Amniotic stem cell (primary cell): ENCODE measurements around the gene ZNF335.
"Not testable (repeated sequence)": the region's sequence is repeated elsewhere in the genome, so short reads cannot be mapped to it uniquely, and the experiment has no call there.

Source experiments
- DNase-seq: peaks from one replicate; lab custom pipeline; 2025; lab: John Stamatoyannopoulos, UW

Gene ZNF335

DNA sequence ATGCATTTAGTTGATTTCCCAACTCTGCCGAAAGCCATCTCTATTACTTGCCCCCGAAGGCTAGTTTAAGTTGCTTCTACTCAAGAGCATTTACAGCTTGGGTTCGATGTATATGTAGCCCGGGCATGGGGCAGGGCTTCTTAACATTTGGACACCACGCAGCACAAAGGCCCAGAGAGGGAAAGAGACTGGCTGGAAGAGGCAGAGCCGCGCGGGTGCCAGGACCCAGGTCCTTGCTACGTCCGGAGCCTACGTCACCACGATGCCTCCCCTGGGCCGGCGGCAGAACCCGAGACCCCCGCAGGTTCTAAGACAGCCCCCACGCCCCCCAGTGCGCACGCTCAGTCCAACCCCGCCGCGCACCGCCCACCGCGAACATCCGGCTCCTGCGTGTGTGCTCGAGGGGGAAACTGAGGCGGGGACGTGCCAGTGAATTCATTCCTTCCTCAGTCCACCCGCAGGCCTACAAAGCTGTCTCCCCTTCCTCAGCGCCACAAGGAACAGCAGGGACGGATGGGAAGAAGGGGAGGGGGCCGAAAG is 37.9 kb downstream of the ZNF335 start:
- no peak for DNase-seq

DNA sequence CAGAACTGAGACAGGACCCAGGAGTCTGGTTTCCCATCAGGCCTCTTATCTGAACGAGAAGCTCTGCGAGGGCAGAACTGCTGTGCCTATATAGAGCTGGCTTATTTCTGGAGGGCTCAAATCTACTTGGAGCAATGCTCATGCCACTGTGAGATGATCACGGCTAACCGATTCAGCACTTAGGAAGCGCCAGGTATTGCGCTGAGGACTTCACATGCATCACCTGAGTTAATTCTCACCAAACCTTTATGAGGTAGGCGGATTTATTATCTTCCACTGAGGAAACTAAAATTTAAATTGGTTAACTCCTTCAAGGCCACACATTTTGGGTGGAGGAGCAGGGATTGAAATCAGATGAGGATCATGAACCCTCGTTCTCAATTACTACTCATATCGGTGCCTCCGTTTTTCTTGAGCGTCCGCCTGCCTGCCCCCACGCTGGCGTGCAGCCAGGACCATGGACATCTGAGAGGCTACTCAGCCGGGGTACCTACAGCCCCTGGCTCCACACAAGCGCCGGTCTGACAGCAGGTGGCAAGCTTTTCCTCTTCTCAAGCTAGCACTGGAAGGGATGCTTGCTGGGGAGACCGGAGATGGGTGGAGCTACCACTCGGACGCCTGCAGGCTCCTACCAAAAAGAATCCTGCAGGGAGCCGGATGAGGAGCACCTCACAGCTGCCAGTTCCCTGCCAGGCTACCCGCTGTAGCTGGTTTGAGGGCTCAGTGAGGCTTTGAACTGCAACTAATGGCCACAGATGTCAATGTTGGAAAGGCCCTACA is 38.5 kb downstream of the ZNF335 start:
- DNase-seq, result no peak

DNA sequence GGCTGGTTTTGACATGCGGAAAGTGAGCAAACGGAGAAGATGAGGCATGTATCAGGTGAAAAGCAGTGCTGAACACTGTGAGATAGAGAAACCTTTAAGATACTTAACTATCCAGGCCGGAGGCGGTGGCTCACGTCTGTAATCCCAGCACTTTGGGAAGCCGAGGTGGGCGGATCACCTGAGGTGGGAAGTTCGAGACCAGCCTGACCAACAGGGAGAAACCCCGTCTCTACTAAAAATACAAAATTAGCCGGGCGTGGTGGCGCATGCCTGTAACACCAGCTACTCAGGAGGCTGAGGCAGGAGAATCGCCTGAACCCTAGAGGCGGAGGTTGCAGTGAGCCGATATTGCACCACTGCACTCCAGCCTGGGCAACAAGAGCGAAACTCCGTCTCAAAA is 40.3 kb downstream of the ZNF335 start:
- DNase-seq, result not testable (repeated sequence)

DNA sequence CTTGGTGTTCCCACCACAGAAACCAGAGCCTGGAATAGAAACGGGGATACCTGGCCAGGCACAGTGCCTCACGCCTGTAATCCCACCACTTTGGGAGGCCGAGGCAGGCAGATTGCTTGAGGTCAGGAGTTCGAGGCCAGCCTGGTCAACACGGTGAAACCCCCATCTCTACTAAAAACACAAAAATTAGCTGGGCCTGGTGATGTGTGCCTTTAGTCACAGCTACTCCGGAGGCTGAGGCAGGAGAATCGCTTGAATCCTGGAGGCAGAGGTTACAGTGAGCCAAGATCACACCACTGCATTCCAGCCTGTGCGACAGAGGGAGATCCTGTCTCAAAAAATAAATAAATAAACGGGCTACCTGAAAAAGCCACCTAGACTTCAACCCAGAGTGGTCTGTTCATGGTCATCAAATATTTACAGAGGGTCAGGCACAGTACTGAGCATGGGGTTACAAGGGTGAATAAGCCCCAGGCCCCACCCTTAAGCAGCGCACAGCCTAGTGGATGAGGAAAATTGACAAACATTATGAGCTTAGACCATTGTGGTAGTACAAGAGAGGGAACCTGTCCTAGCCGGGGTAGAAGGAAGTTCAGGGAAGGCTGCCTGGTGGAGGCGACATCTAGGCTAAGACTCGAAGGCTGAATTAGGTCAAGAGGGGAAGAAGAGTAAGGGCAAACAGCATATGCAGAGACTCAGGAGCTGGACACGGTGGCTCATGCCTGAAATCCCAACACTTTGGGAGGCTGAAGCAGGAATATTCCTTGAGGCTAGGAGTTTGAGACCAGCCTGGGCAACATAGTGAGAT is 44.7 kb downstream of the ZNF335 start:
- no peak for DNase-seq

DNA sequence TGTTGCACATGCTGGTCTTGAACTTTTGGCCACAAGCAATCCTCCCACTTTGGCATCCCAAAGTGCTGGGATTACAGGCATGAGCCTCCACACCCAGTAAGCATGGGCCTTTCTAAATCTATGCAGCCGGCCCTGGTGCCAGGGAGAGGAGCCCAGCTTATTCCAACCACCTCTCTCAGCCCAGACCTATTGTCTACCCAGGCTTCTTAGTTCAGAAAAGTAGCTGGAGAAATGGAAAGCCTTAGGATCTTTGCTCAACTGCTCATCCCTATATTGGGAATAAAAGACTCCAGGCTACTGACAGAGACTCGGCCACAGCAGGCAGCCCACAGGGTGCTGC is 45.3 kb downstream of the ZNF335 start:
- no peak for DNase-seq

DNA sequence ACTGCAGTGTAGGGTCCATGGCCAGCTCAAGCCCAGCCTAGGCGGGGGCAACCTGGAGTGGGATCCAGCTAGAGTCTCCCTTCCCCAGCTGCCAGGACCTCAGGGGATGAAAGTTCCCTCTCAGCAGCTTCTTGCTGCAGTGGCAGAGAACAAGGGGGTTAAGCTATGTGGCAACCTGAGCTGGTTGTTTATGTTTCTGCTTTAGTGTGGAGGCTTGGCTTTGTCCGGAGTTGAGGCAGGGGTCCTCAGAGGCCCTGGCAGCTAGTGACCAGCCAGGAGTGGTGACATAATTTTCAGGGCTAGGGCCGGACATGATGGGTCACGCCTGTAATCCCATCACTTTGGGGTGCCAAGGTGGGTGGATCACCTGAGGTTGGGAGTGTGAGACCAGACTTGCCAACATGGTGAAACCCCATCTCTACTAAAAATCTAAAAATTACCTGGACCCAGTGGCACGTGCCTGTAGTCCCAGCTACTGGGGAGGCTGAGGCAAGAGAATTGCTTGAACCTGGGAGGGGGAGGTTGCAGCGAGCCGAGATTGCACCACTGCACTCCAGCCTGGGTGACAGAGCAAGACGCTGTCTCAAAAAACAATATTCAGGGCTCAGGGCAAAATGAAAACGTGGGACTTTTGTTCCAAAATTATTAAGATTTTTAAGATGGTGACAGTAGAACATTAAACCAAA is 46.0 kb downstream of the ZNF335 start:
- no peak for DNase-seq

GRCh38 chr20:45924391-45925261 is 47.4 kb downstream of the ZNF335 start:
- no peak for DNase-seq

- DNase-seq, result no peak
These were observed 50.4 kb downstream of the ZNF335 start for GRCh38 chr20:45921337-45922189.

- no peak for DNase-seq
These were observed 51.3 kb downstream of the ZNF335 start for GRCh38 chr20:45920462-45921336.

DNA sequence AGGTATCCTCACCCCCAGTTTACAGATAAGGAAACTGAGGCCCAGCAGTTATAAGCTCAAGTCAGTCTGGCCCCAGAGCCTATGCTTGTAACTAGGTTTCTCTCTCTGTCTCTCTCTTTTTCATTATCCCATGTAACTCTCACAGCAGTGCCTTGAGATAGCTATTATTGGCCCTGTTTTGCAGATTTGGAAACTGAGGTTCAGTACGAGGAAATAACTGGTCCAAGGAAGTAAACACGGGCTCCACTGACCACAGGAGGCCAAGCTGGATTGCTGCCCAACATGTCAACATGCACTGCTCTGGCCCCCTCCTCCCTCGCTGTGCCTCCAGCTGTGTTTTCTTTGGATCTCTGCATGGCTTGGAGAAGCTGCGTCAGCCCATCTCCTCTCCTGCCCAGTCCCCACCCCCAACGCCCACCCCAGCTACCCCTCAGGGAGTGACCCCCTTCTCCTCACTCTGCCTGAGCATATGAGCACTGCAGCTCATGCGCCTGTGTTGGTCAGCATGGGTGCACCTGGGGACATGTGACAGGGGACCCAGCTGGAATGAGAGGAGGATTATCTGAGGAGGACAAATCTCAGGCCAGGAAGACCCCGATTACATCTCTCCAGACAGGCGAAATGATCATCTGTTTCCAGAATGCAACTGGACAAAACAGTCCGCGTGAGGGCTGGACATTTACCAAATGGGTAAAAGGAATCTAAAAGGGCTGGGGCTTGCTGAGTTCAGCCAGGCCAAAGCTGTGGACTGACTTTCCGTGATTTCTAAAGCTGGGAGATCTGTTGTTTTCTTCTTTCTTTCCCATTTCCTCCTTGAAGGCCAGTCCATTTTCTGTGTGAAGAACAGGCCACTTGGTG is 52.2 kb downstream of the ZNF335 start:
- no peak for DNase-seq

DNA sequence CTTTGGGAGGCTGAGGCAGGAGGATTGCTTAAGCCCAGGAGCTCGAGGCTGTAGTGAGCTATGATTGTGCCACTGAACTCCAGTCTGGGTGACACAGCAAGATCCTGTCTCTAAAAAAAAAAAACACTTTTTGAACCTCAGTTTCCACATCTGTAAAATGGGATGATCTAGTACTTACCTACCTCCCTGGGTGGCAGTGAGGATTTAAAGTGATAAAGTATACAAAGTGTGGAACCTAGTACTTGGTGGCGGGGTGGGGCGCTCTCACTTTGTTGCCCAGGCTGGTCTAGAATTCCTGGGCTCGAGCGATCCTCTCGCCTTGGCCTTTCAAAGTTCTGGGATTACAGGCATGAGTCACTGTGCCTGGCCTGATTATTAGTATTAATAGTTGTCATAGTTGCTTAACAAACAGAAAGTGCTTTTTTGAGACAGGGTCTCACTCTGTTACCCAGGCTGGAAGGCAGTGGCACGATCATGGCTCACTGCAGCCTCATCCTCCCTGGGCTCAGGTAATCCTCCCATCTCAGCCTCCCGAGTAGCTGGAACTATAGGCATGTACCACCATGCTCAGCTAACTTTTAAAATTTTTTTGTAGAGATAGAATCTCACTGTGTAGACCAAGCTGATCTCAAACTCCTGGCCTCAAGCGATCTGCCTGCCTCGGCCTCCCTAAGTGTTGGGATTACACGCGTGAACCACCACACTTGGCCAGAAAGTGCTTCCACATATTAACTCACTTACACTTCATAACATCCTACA is 53.0 kb downstream of the ZNF335 start:
- no peak for DNase-seq

- DNase-seq, result no peak
These were observed 53.7 kb downstream of the ZNF335 start for GRCh38 chr20:45918182-45918737.

GRCh38 chr20:45917790-45918141 is 54.2 kb downstream of the ZNF335 start:
- no peak for DNase-seq

DNA sequence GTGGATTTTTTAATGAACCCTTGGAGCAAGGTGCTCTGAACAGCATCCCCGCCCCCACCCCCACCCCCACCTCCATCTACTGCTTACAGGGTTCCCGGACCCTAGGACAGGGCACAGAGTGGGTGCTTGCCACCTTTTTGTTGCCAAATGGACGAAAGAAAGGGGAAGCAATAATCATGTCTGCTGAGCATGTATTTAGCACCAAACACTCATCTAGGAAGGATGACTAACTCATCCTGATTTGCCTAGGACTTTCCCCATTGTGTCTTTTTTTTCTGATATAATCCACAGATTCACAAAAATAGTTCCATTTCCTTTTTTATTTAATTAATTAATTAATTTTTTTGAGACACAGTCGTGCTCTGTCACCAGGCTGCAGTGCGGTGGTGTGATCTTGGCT is 58.9 kb downstream of the ZNF335 start:
- no peak for DNase-seq

GRCh38 chr20:45912344-45912682 is 59.7 kb downstream of the ZNF335 start:
- DNase-seq, result no peak

GRCh38 chr20:45911486-45912343 is 60.3 kb downstream of the ZNF335 start, which contains the start of gene PLTP:
Gene PLTP, minus strand, starts transcription at chr20:45912155. Its CDS starts 703 bp downstream, at chr20:45911452.
- no peak for DNase-seq
